NCI-H345 (cell line): Measurements from ENCODE around the gene SNAPC1.

ENCODE experiments used
- DNase-seq: peaks from one replicate; lab custom pipeline; 2025; lab: John Stamatoyannopoulos, UW

The SNAPC1 gene

DNA sequence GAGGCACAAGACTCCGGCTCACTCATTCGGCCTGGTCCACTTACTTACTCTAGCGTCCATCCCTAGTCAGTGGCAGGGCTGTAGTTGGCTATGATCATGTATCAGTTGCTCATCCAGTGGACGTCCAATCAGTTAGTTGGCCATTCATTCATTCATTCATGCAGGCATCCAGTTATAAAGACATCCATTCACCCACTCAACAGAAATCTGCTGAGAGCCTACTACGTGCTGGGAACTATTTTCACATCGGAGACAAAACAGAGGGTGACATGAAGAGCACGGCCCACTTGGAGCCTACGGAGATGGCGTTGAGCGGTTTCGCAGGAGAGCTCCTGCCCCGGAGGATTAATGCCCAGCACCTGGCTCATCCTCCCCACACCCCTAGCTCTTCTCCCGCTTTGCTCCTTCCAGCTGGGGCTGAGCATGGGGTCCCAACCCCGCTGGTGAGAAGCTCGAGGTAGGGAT is 49.7 kb downstream of the SNAPC1 start:
- DNase-seq: no peak

DNA sequence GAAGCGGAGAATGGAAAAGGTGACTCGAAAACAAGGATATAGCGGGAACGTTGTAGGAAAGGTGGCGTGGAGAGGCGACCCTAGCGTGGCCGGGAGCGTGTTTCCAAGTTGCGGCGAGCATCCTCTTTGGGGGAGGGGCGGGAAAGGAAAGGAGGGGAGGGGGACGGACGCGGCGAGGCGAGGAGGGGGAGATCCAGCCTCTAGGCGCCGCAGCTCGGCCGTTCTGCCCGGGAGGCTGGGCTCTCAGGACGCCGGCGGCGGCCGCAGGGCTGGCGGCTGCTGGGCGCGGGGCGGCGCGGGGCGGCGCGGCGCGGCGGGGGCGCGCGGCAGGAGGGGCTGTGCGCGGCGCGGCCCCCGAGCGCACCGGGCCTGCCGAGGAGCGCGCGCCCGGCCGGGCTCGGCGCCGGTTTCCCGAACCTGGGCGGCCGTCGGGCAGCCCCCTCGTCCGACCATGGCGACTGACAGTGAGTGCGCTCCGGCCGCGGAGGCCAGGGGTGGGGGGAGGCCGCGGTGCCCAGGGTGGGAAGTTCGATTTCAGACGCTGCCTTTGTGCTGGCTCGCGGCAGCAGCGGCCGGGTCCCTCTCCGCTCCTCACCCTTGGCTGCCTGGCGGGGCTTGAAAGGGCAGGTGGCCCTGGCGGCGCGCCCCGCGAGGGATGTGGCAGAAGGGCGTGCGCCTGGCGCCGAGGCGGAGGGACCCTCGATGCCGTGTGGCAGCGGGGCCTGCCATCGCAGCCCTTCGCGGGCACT is 50.3 kb downstream of the SNAPC1 start, which contains the start of gene SYT16:
TSS of gene SYT16 (plus strand) at position 357 of the 749 bp plus-strand sequence.
- peak; percentile 26 for DNase-seq

DNA sequence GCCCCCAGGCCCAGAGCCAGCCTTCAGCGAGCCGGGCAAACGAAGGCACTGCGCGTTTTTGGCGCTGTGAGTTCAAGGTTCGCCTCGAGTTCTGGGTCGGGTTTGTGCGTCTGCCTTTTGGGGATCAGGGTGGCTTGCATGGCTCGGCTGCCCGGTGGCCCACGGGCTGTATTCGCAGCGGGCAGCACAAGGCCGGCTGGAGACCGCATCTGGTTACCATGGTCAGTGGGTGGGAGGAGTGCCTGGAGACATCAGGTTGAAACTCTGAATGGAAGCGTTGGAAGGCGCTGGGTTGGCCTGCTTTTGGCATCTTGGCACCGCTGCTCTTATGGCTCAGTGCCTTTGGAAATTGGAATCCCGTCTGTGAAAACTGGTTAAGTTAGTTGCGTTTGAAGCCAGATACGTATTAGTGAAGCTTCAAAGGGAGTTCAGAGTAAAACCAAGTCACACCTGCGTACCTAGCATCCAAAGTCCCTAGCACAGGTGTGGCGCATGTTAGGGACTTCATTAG is 50.9 kb downstream of the SNAPC1 start:
- peak; percentile 5 for DNase-seq

DNA sequence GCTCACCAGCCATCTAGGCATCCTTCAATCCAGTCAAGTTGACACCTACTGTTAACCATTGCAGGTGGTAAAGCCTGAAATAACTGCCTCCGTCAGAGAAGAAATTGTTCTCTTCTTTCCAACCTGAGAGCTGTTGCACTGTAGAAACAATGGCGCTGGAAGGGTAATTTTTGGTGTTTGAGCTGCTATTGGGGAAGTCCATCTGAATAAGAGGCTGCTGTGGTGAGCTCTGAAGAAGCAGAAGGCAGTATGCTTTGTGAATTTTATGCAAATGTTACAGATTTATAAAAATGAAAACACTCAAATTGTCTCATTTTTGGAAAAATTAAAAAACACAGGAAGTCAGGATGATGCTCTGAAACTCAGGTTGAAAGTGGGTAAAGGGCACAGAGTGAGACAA is 60.2 kb downstream of the SNAPC1 start:
- DNase-seq: no peak

DNA sequence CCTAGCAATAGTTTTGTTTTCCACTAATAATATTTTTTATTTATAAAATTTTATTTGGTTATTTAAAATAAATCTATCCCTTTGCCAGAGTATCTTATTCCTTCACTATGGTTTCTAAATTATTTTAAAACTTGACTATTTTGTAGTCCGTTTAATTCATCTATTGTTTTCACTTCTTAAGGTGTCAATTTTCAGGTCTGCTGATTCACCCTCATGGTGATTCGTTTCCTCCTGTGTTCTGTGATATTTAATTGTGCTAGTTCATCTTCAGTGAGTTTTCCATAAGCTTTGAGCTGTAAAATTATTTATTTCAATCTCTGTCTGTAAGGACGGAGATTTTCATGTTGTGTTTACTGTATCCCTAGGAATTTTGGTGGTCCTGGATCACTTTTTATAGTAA is 70.6 kb downstream of the SNAPC1 start:
- DNase-seq: no peak

DNA sequence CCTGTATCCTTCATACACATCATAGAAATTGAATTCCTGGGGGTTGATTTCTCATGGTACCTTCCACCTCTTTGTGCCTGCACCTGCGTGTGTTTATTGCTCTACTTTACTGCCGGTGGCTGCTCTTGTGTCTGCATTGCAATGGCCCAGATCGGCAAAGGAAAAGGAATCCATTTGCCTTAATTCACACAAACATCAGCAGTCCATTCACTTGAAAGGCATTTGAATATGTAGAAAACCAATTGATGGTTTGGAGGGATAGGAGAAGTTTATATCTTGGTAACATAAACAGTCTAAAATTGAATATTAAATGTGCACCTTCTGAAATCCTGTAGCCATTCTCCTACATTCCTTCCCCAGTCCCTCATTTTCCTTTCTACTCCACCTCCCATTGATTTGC is 74.0 kb downstream of the SNAPC1 start:
- no peak for DNase-seq

DNA sequence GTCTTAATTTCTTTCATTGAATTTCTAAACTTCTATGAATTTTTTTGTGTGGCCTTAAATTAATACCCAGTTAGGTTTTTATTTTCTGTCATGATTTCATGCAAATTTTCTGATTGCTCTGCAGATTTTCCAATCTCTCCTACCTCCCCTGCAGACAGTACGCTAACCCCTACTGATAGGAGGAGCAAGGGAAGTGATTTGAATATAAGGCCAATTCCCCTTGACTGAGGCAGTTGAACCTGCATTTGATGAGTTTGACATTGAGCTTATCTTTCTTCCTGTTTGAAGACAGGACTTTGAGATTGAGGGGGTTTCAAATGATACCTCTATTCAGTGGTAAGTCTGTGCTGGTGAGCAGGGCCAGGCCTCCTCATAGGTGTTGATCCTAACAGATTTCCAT is 74.6 kb downstream of the SNAPC1 start:
- DNase-seq: no peak

DNA sequence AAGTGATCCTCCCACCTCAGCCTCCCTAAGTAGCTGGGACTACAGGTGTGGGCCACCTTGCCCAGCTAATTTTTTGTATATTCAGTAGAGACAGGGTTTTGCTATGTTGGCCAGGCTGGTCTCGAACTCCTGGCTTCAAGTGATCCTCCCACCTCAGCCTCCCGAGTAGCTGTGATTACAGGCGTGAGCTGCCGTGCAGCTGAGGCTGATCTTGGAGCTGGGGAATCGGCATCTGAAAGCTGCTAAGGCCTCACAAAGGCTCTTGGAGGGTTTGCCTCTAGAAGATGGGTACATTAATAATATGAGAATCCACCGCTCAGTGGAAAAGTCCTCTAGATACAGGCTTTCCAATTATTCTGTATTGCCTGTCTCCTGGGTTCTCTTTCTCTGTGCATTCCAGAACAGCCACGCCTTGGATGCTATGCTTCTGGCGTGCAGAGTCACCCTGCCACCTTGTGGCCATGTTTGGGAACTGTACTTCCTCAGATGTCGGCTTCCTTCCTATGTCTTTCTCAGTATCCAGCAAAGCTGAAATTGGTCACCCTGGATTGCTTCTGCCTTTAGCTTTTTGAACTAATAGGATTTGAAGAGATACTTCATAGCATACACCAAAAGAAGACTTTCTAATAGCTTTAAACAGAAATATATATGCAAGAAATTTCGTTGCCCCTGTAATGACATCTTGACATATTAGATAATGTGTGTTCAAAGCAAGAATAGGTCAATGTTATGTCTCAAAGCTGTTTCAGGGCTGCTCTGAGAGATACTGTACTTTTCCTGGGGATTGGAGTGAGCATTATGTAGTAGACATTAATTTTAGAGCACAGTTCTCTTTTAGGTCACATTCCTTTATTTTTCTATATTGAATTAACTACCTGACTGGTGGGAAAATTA is 75.4 kb downstream of the SNAPC1 start:
- DNase-seq: peak; percentile 78

DNA sequence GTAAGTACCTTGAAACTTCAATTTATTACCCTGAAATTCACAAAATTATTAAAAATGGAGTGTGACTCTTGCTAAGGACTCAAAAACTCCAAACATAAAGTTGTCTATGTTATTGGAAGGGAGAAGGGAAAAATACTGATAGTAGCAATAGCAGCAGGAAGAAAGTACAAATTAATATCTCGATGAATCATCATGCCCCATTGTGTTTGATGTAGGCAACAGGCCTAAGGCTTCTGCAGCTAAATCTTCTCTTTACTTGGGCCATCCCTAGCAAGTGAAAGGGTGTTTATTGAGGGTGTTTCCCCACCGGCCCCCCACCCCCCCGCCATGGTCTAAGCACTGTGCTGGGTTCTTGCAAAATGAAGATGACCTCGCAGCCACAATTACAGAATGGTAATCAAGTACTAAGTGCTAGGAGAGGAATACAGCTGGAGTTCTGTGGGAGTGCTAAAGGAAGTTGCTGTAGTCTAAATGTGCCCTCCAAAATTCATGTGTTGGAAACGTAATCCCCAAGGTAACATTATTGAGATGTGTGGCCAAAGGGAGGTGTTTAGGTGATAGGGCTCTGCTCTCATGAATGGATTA is 76.5 kb downstream of the SNAPC1 start:
- DNase-seq: no peak

DNA sequence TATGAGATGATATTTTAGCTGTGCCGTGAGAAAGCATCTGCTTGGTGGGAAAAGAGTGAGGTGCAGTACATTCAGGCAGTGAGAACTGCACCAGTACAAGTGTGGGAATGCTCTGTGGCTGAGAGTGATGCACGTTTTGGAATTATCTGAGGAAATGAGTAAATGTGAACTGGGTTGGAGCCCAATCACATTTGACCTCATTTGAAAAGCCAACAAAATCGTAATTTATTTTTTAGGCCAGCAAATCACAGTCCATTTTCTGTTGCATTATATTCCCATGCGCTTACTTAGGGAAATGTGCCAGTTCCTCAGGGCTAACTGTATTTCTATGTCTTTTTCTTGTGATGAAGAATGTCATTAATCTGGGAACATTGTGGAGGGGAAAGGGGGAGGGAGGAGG is 77.3 kb downstream of the SNAPC1 start:
- no peak for DNase-seq

DNA sequence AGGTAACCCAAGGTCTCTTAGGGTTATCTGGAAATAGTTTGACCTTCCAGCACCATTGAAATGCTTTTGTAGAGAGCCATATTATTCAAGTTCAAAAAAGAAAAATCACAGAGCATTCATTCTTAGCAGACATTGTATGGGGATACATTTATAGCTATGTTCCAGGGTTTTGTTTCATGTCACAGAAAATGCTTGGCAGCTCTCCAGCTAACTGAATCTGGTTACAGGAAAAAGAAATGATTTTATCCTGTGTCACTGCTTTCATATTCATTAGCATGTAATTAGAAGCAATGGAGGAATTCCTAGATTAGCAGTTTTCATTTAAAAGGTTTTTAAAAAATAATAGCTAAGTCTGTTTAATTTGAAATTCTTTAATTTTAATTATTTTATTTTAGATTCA is 78.9 kb downstream of the SNAPC1 start:
- DNase-seq: peak; percentile 21
